IMR-90 (cell line): ENCODE results near the gene KIAA0232. TPM values are rescaled to one million over a fixed set of nuclear protein-coding genes. Genes with fewer than 3 reads are reported as not detected.

Experiments
- ATAC-seq: fragments of 200-7000 bp; cut with Tn5 transposase; 2 replicates; pipeline ENCODE4 v1.9.1; 2020; ENCODE audit warnings: low read depth, mild to moderate bottlenecking, moderate library complexity
- BruUV-seq: library from RNA; stranded (reverse); fragments of 400-500 nt; replicated peaks from 2 replicates; lab custom pipeline; 2021; lab: Mats Ljungman, UMichigan
- CTCF ChIA-PET: fragments of 300-600 bp; formaldehyde crosslinking; extraction: SDS; loops from one replicate; lab custom pipeline; 2021; ENCODE audit warnings: antibody characterized with exemption; lab: Yijun Ruan, JAX
- POLR2A ChIA-PET: fragments of 300-600 bp; sonication (Branson Sonifier 250); formaldehyde crosslinking; loops from one replicate; lab custom pipeline; 2022; ENCODE audit warnings: antibody characterized with exemption; ENCODE audit not compliant: unreplicated experiment; lab: Charles Lee
- DNase-seq: peaks from one replicate; pipeline ENCODE4 v3.0.0; 2013
- H2AFZ ChIP-seq: replicated peaks from 2 replicates; pipeline ENCODE3; 2013; ENCODE audit warnings: low read length, mild to moderate bottlenecking; ENCODE audit not compliant: poor library complexity
- H2AK5ac ChIP-seq: 2 replicates; pipeline ENCODE4 v1.6.1; 2013; ENCODE audit warnings: low read depth, low read length, inconsistent platforms
- H2AK9ac ChIP-seq: replicated peaks from 2 replicates; pipeline ENCODE3; 2013; ENCODE audit warnings: mild to moderate bottlenecking, low read depth, low read length, moderate library complexity; ENCODE audit not compliant: poor library complexity
- H2BK120ac ChIP-seq: 2 replicates; pipeline ENCODE4 v1.6.1; 2013; ENCODE audit warnings: low read depth, low read length, inconsistent platforms
- H2BK15ac ChIP-seq: 3 replicates; pipeline ENCODE4 v1.6.1; 2013; ENCODE audit warnings: low read depth, low read length, inconsistent platforms
- H2BK20ac ChIP-seq: 2 replicates; pipeline ENCODE4 v1.6.1; 2013; ENCODE audit warnings: low read depth, mild to moderate bottlenecking, inconsistent platforms, low read length, moderate library complexity
- H2BK5ac ChIP-seq: 2 replicates; pipeline ENCODE4 v1.6.1; 2013; ENCODE audit warnings: mild to moderate bottlenecking, low read depth, low read length, inconsistent platforms; ENCODE audit not compliant: poor library complexity, severe bottlenecking
- H3K14ac ChIP-seq: replicated peaks from 2 replicates; pipeline ENCODE4 v1.6.1; 2013; ENCODE audit warnings: low read depth, low read length, inconsistent platforms
- H3K18ac ChIP-seq: 2 replicates; pipeline ENCODE4 v1.6.1; 2013; ENCODE audit warnings: low read depth, low read length, control low read depth
- H3K23ac ChIP-seq: 2 replicates; pipeline ENCODE4 v1.6.1; 2013; ENCODE audit warnings: low read depth, low read length, inconsistent platforms
- H3K27ac ChIP-seq: 2 replicates; pipeline ENCODE4 v1.5.1; 2013; ENCODE audit warnings: mild to moderate bottlenecking, control low read depth, low read length; ENCODE audit not compliant: insufficient read depth
- H3K27me3 ChIP-seq: 2 replicates; pipeline ENCODE4 v1.6.1; 2013; ENCODE audit warnings: low read length; ENCODE audit not compliant: control insufficient read depth, insufficient read depth
- H3K36me3 ChIP-seq: 2 replicates; pipeline ENCODE4 v1.6.1; 2013; ENCODE audit warnings: low read length, mixed read lengths; ENCODE audit not compliant: control insufficient read depth, insufficient read depth
- H3K4ac ChIP-seq: 2 replicates; pipeline ENCODE4 v1.6.1; 2013; ENCODE audit warnings: low read depth, low read length, inconsistent platforms
- H3K4me1 ChIP-seq: 2 replicates; pipeline ENCODE4 v1.6.1; 2013; ENCODE audit warnings: low read length, mixed read lengths; ENCODE audit not compliant: control insufficient read depth, insufficient read depth
- H3K4me2 ChIP-seq: 2 replicates; pipeline ENCODE4 v1.6.1; 2013; ENCODE audit warnings: low read depth, mild to moderate bottlenecking, control low read depth, low read length, moderate library complexity
- H3K4me3 ChIP-seq: 2 replicates; pipeline ENCODE4 v1.5.1; 2013; ENCODE audit warnings: low read depth, mild to moderate bottlenecking, control low read depth, low read length, moderate library complexity; ENCODE audit not compliant: insufficient read depth
- H3K56ac ChIP-seq: 2 replicates; pipeline ENCODE4 v1.6.1; 2013; ENCODE audit warnings: low read length, inconsistent platforms; ENCODE audit not compliant: insufficient read depth; ENCODE audit errors: extremely low read depth
- H3K79me1 ChIP-seq, 2 experiments: 2 replicates each; pipeline ENCODE4 v1.6.1; 2013; ENCODE audit warnings: low read length in 2 of 2, inconsistent platforms in 1 of 2, low read depth in 1 of 2
- H3K9ac ChIP-seq: 2 replicates; pipeline ENCODE4 v1.6.1; 2013; ENCODE audit warnings: low read depth, low read length, control low read depth
- H3K9me1 ChIP-seq: 2 replicates; pipeline ENCODE4 v1.6.1; 2013; ENCODE audit warnings: low read length, inconsistent platforms; ENCODE audit not compliant: insufficient read depth
- H3K9me3 ChIP-seq: 2 replicates; pipeline ENCODE4 v1.6.1; 2013; ENCODE audit warnings: low read length; ENCODE audit not compliant: control insufficient read depth, insufficient read depth
- H4K20me1 ChIP-seq: 2 replicates; pipeline ENCODE4 v1.6.1; 2013; ENCODE audit warnings: low read length, inconsistent platforms; ENCODE audit not compliant: insufficient read depth
- H4K5ac ChIP-seq: 2 replicates; pipeline ENCODE4 v1.6.1; 2013; ENCODE audit warnings: mild to moderate bottlenecking, low read depth, low read length, control low read depth
- H4K8ac ChIP-seq, 2 experiments: 2 replicates each; pipeline ENCODE4 v1.6.1; 2013; ENCODE audit warnings: low read depth in 2 of 2, low read length in 2 of 2, control low read depth in 1 of 2, inconsistent platforms in 1 of 2
- H4K91ac ChIP-seq: 2 replicates; pipeline ENCODE4 v1.6.1; 2013; ENCODE audit warnings: low read depth, low read length, inconsistent platforms; ENCODE audit not compliant: insufficient read depth
- CHD1 ChIP-seq: IDR thresholded peaks from 2 replicates; pipeline ENCODE4 v1.6.1; 2012; ENCODE audit warnings: low read depth, low read length, improper control_type of control experiment
- CTCF ChIP-seq: conservative IDR thresholded peaks from 2 replicates; pipeline ENCODE4 v1.5.1; 2012; ENCODE audit warnings: mild to moderate bottlenecking, low read depth, low read length, improper control_type of control experiment
- ELK1 ChIP-seq: fragments of 150-350 bp; IDR thresholded peaks from 2 replicates; pipeline ENCODE4 v1.6.1; 2016; ENCODE audit warnings: low read depth, mild to moderate bottlenecking, low read length, moderate library complexity, borderline replicate concordance
- MAFK ChIP-seq: IDR thresholded peaks from 2 replicates; pipeline ENCODE4 v1.6.1; 2012; ENCODE audit warnings: low read depth, low read length, improper control_type of control experiment
- MAZ ChIP-seq: IDR thresholded peaks from 2 replicates; pipeline ENCODE4 v1.6.1; 2012; ENCODE audit warnings: low read depth, mild to moderate bottlenecking, low read length, improper control_type of control experiment, moderate library complexity, borderline replicate concordance
- RAD21 ChIP-seq: IDR thresholded peaks from 2 replicates; pipeline ENCODE4 v1.6.1; 2012; ENCODE audit warnings: low read length, improper control_type of control experiment
- RFX5 ChIP-seq: IDR thresholded peaks from 2 replicates; pipeline ENCODE4 v1.8.0; 2012; ENCODE audit warnings: low read depth, mild to moderate bottlenecking, low read length, moderate library complexity
- USF2 ChIP-seq: fragments of 150-350 bp; IDR thresholded peaks from 2 replicates; pipeline ENCODE4 v1.6.1; 2017; ENCODE audit warnings: mild to moderate bottlenecking, antibody characterized with exemption, low read length, low read depth
- WGBS, 2 experiments: methylation state at CpG; one replicate each; pipeline versions ENCODE4 v1.1.5 to v1.1.7; 2013; ENCODE audit warnings: missing lambda C conversion rate in 2 of 2; ENCODE audit not compliant: insufficient read length in 1 of 2; ENCODE audit errors: extremely low coverage in 2 of 2; 5-methylcytosine and 5-hydroxymethylcytosine counted together
- dilution Hi-C: fragments of 300-500 bp; cut with HindIII; formaldehyde crosslinking; loops from one replicate; pipeline ENCODE4 v1.14.3; 2018; ENCODE audit warnings: low sequenced_read_pairs; ENCODE audit not compliant: unreplicated experiment
- in situ Hi-C: fragments of 300-500 bp; cut with MboI; formaldehyde crosslinking; loops from 3 replicates; pipeline ENCODE4 v1.14.3; 2019; ENCODE audit warnings: low sequenced_read_pairs, inconsistent platforms, mixed read lengths
- intact Hi-C: fragments of 100-400 bp; cut with micrococcal nuclease; formaldehyde crosslinking; loops from 2 replicates; pipeline ENCODE4 v1.10.0; 2022
- polyA plus RNA-seq, 3 experiments: library from polyadenylated mRNA; depleted of rRNA; stranded (reverse); fragments of >200 nt; gene quantifications; 2 replicates each; pipeline ENCODE4 v1.2.3, GENCODE V29; 2012; ENCODE audit warnings: low replicate concordance in 1 of 3
- total RNA-seq: library from RNA; depleted of rRNA; stranded (reverse); fragments of >200 nt; gene quantifications from 2 replicates; pipeline ENCODE4 v1.2.3, GENCODE V29; 2012

KIAA0232 gene
- total and polyA plus RNA-seq, 2 of the 4 experiments (the other 2 are of a cell fraction) = 6.8 to 19.5 TPM

GRCh38 chr4:6916069-6916586 lies 133.6 kb downstream of the KIAA0232 start:
- Histone ChIP-seq H4K5ac (no peak overlapping the region), H3K9me3 (no peaks in the 10 kb centered on the region), H3K27ac (no peak overlapping the region), H3K36me3 (no peaks in the 10 kb centered on the region), H3K56ac (no peak overlapping the region), H4K91ac (no peak overlapping the region), H3K23ac (no peak overlapping the region), H2BK120ac (no peak overlapping the region), H4K8ac (no peak overlapping the region), H3K27me3 (no peaks in the 10 kb centered on the region), H3K79me1 (peaks cover 37 to 47% of the 10 kb centered on the region in 2 experiments), H2BK20ac (no peak overlapping the region), H3K4ac (no peak overlapping the region), H2AK9ac (no peak overlapping the region), H3K4me1 (peaks cover 9% of the 10 kb centered on the region; the same call in 1 of the 2 replicates), H3K14ac (no peak overlapping the region), H2AFZ (no peak overlapping the region), H3K9ac (no peak overlapping the region), H2AK5ac (no peak overlapping the region), H2BK15ac (no peak overlapping the region), H3K4me2 (no peak overlapping the region), H3K4me3 (no peak overlapping the region), H2BK5ac (no peak overlapping the region), H4K20me1 (peaks cover 30% of the 10 kb centered on the region), H3K18ac (no peak overlapping the region), H3K9me1 (peaks cover 8% of the 10 kb centered on the region; the same call in 1 of the 2 replicates)
- no peak for ATAC-seq
- in situ Hi-C loops (no loop called here), dilution Hi-C loops (no loop called here), intact Hi-C loops (no loop called here)
- ChIA-PET CTCF (no interaction called here), POLR2A (no interaction called here)
- no TSS peak for BruUV-seq
- no peak for DNase-seq
- 93% methylated on average over 8 of the region's 12 CpGs; no CpG with 5 or more reads in 1 of the 2 experiments for WGBS, 2 experiments
- TF ChIP-seq RAD21 = no peak
- TF ChIP-seq CHD1 = no peak
- TF ChIP-seq ELK1 = no peak
- TF ChIP-seq RFX5 = no peak
- TF ChIP-seq CTCF = no peak
- no peak for TF ChIP-seq MAFK
- no peak for TF ChIP-seq MAZ
- no peak for TF ChIP-seq USF2
